Measurements from ENCODE around the gene FNDC5. TPM values are rescaled to one million over a fixed set of nuclear protein-coding genes. Genes with fewer than 3 reads are reported as not detected.
"Not testable (repeated sequence)": the region's sequence is repeated elsewhere in the genome, so short reads cannot be mapped to it uniquely, and the experiment has no call there.

Gene FNDC5
- total and polyA plus RNA-seq, 2 experiments from 2014 or later = 1.0 to 1.7 TPM

DNA sequence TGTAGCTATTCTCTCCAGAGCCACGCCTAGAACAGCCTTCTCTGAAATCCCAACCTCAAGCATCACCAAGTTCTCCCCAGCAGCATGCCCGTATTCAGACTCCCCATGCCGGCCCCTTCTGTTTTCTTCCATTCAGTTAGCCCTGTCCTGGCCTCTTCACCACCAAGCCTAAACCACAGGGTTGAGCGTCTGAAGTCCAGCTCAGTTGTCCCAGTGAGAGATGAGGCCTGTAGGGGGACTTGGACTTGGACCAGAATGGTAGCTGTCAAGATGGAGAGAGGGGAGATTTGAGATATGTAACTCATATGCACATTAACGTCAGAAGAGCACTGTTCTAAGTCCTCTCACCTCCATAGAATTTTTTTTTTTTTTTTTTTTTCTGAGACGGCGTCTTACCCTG, 35.9 kb upstream of the FNDC5 start (continued):
- TF ChIP-seq, protein P1, sequence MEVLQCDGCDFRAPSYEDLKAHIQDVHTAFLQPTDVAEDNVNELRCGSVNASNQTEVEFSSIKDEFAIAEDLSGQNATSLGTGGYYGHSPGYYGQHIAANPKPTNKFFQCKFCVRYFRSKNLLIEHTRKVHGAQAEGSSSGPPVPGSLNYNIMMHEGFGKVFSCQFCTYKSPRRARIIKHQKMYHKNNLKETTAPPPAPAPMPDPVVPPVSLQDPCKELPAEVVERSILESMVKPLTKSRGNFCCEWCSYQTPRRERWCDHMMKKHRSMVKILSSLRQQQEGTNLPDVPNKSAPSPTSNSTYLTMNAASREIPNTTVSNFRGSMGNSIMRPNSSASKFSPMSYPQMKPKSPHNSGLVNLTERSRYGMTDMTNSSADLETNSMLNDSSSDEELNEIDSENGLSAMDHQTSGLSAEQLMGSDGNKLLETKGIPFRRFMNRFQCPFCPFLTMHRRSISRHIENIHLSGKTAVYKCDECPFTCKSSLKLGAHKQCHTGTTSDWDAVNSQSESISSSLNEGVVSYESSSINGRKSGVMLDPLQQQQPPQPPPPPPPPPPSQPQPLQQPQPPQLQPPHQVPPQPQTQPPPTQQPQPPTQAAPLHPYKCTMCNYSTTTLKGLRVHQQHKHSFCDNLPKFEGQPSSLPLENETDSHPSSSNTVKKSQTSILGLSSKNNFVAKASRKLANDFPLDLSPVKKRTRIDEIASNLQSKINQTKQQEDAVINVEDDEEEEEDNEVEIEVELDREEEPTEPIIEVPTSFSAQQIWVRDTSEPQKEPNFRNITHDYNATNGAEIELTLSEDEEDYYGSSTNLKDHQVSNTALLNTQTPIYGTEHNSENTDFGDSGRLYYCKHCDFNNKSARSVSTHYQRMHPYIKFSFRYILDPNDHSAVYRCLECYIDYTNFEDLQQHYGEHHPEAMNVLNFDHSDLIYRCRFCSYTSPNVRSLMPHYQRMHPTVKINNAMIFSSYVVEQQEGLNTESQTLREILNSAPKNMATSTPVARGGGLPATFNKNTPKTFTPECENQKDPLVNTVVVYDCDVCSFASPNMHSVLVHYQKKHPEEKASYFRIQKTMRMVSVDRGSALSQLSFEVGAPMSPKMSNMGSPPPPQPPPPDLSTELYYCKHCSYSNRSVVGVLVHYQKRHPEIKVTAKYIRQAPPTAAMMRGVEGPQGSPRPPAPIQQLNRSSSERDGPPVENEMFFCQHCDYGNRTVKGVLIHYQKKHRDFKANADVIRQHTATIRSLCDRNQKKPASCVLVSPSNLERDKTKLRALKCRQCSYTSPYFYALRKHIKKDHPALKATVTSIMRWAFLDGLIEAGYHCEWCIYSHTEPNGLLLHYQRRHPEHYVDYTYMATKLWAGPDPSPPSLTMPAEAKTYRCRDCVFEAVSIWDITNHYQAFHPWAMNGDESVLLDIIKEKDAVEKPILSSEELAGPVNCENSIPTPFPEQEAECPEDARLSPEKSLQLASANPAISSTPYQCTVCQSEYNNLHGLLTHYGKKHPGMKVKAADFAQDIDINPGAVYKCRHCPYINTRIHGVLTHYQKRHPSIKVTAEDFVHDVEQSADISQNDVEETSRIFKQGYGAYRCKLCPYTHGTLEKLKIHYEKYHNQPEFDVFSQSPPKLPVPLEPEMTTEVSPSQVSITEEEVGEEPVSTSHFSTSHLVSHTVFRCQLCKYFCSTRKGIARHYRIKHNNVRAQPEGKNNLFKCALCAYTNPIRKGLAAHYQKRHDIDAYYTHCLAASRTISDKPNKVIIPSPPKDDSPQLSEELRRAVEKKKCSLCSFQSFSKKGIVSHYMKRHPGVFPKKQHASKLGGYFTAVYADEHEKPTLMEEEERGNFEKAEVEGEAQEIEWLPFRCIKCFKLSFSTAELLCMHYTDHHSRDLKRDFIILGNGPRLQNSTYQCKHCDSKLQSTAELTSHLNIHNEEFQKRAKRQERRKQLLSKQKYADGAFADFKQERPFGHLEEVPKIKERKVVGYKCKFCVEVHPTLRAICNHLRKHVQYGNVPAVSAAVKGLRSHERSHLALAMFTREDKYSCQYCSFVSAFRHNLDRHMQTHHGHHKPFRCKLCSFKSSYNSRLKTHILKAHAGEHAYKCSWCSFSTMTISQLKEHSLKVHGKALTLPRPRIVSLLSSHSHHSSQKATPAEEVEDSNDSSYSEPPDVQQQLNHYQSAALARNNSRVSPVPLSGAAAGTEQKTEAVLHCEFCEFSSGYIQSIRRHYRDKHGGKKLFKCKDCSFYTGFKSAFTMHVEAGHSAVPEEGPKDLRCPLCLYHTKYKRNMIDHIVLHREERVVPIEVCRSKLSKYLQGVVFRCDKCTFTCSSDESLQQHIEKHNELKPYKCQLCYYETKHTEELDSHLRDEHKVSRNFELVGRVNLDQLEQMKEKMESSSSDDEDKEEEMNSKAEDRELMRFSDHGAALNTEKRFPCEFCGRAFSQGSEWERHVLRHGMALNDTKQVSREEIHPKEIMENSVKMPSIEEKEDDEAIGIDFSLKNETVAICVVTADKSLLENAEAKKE (CRISPR knock-in tag; IDR thresholded peaks at IDR 0.05) = no peak

DNA sequence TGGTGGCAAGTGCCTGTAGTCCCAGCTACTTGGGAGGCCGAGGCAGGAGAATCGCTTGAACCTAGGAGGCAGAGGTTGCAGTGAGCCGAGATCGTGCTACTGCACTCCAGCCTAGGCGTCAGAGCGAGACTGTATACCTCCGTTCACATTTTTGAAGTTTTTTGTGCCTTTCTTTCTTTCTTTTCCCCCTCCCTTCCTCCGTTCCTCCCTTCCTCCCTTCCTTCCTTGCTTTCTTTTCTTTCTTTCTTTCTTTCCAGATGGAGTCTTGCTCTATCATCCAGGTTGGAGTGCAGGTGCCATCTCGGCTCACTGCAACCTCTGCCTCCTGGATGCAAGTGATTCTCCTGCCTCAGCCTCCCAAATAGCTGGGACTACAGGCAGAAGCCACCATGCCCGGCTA, 34.9 kb upstream of the FNDC5 start:
- not testable (repeated sequence) for H3K4me1 Mint-ChIP-seq; H3K4me2 ChIP-seq; H3K27ac ChIP-seq (ENCODE audit: low read depth); H3F3A ChIP-seq (replicated peaks; ENCODE audit: low read depth); ATAC-seq; H3K4me3 ChIP-seq; H2AFZ ChIP-seq; H3K79me2 ChIP-seq (replicated peaks; ENCODE audit: insufficient read depth); H3K36me3 ChIP-seq (ENCODE audit: insufficient read depth); H3K9me2 ChIP-seq (ENCODE audit: insufficient read depth); H3K4me1 ChIP-seq (ENCODE audit: insufficient read depth); DNase-seq (ENCODE audit: low spot score); H3K36me3 Mint-ChIP-seq (ENCODE audit: low read depth); H4K20me1 ChIP-seq (replicated peaks; ENCODE audit: insufficient read depth); H3K9me3 Mint-ChIP-seq; H3K4me3 Mint-ChIP-seq; H3K27ac Mint-ChIP-seq
- peaks cover 28% of the 10 kb centered on the region for H3K27me3 ChIP-seq (ENCODE audit: insufficient read depth)
- peaks cover 20% of the 10 kb centered on the region for H3K27me3 Mint-ChIP-seq (ENCODE audit: insufficient read depth, low read depth, poor library complexity)

DNA sequence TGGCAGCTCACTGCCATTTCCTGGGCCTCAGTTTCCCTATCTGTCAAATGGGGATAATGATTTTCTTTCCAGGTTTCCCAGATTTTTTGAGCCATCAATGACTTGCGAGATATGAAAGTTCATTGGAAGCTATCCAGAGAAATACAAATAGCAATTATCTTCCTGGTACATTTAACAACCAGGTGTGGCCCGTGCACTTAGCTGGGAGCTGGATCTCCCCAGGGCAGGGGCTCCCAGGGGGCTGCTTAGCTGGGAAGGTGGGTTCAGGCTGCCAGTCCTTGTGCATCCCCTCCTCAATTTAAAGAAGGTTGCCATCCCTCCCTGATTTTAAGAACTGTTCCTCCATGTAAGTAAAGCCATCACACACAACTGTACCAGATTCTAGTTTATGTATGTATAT, 34.1 kb upstream of the FNDC5 start:
- Histone ChIP-seq H4K20me1 (replicated peaks; ENCODE audit: insufficient read depth) (no peaks in the 10 kb centered on the region), H2AFZ (no peak overlapping the region), H3K36me3 (ENCODE audit: insufficient read depth) (no peaks in the 10 kb centered on the region), H3K27ac (ENCODE audit: low read depth) (no peak overlapping the region), H3K9me2 (ENCODE audit: insufficient read depth) (no peaks in the 10 kb centered on the region), H3F3A (replicated peaks; ENCODE audit: low read depth) (no peaks in the 10 kb centered on the region), H3K4me2 (no peak overlapping the region), H3K4me1 (ENCODE audit: insufficient read depth) (peaks cover 12% of the 10 kb centered on the region), H3K27me3 (ENCODE audit: insufficient read depth) (peaks cover 36% of the 10 kb centered on the region), H3K79me2 (replicated peaks; ENCODE audit: insufficient read depth) (no peaks in the 10 kb centered on the region), H3K4me3 (no peak overlapping the region)
- Mint-ChIP-seq H3K4me1 (peaks cover 7% of the 10 kb centered on the region; the same call in 2 of the 3 replicates), H3K4me3 (no peak overlapping the region), H3K27me3 (ENCODE audit: insufficient read depth, low read depth, poor library complexity) (peaks cover 28% of the 10 kb centered on the region), H3K36me3 (ENCODE audit: low read depth) (no peaks in the 10 kb centered on the region), H3K9me3 (no peaks in the 10 kb centered on the region), H3K27ac (no peak overlapping the region)
- ATAC-seq (no peak), DNase-seq (ENCODE audit: low spot score) (no peak)
- no peak for TF ChIP-seq STAT1 (IDR thresholded peaks at IDR 0.05; ENCODE audit: unreplicated experiment)
- TF ChIP-seq ZNF114 (CRISPR knock-in tag; IDR thresholded peaks at IDR 0.05) = no peak
- TF ChIP-seq, protein P2, sequence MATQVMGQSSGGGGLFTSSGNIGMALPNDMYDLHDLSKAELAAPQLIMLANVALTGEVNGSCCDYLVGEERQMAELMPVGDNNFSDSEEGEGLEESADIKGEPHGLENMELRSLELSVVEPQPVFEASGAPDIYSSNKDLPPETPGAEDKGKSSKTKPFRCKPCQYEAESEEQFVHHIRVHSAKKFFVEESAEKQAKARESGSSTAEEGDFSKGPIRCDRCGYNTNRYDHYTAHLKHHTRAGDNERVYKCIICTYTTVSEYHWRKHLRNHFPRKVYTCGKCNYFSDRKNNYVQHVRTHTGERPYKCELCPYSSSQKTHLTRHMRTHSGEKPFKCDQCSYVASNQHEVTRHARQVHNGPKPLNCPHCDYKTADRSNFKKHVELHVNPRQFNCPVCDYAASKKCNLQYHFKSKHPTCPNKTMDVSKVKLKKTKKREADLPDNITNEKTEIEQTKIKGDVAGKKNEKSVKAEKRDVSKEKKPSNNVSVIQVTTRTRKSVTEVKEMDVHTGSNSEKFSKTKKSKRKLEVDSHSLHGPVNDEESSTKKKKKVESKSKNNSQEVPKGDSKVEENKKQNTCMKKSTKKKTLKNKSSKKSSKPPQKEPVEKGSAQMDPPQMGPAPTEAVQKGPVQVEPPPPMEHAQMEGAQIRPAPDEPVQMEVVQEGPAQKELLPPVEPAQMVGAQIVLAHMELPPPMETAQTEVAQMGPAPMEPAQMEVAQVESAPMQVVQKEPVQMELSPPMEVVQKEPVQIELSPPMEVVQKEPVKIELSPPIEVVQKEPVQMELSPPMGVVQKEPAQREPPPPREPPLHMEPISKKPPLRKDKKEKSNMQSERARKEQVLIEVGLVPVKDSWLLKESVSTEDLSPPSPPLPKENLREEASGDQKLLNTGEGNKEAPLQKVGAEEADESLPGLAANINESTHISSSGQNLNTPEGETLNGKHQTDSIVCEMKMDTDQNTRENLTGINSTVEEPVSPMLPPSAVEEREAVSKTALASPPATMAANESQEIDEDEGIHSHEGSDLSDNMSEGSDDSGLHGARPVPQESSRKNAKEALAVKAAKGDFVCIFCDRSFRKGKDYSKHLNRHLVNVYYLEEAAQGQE (IDR thresholded peaks at IDR 0.05; ENCODE audit: unreplicated experiment) = no peak

Measured in GM23338 (cell line).